SK-N-SH (cell line): Measurements from ENCODE around the gene CLASP1. TPM values are rescaled to one million over a fixed set of nuclear protein-coding genes. Genes with fewer than 3 reads are reported as not detected.

Source experiments
- CTCF ChIA-PET: fragments of 300-600, 350-600 bp; formaldehyde crosslinking; extraction: SDS; loops from one replicate; lab custom pipeline; 2021; lab: Yijun Ruan, JAX
- POLR2A ChIA-PET: fragments of 350-600 bp; sonication (Branson Sonifier 250); formaldehyde crosslinking; extraction: SDS; loops from one replicate; lab custom pipeline; 2020; ENCODE audit warnings: antibody characterized with exemption, inconsistent platforms; lab: Yijun Ruan, JAX
- DNase-seq: peaks from one replicate; pipeline ENCODE4 v3.0.0; 2012
- H2AFZ ChIP-seq: fragments of 200-600 bp; sonication (generic); 2 replicates; pipeline ENCODE4 v1.8.1; 2016; ENCODE audit warnings: antibody characterized with exemption, mild to moderate bottlenecking, low read depth
- H3F3A ChIP-seq: fragments of 200-600 bp; sonication (generic); replicated peaks from 2 replicates; pipeline ENCODE3; 2016; ENCODE audit warnings: antibody characterized with exemption, mild to moderate bottlenecking; ENCODE audit not compliant: insufficient read depth
- H3K27ac ChIP-seq, 2 experiments: fragments of 200-500 bp in 1 of 2; fragments of 200-600 bp in 1 of 2; sonication (Bioruptor generic) in 1 of 2; sonication (generic), shearing (Covaris generic) in 1 of 2; 2 replicates each; pipeline versions ENCODE4 v1.5.1 to v1.6.1; 2014 to 2016; ENCODE audit warnings: low read depth in 2 of 2, inconsistent platforms in 1 of 2, low read length in 1 of 2, mild to moderate bottlenecking in 1 of 2, mixed read lengths in 1 of 2
- H3K27me3 ChIP-seq: fragments of 200-600 bp; sonication (generic), shearing (Covaris generic); 2 replicates; pipeline ENCODE4 v1.6.1; 2016; ENCODE audit warnings: mixed run types; ENCODE audit not compliant: insufficient read depth
- H3K36me3 ChIP-seq, 2 experiments: fragments of 200-500 bp in 1 of 2; fragments of 200-600 bp in 1 of 2; sonication (Bioruptor generic) in 1 of 2; sonication (generic) in 1 of 2; replicated peaks in 1 of 2; 2 replicates each; pipeline versions ENCODE3 to v1.5.1; 2014 to 2016; ENCODE audit warnings: low read length in 1 of 2, mild to moderate bottlenecking in 1 of 2; ENCODE audit not compliant: insufficient read depth in 2 of 2, control insufficient read depth in 1 of 2
- H3K4me1 ChIP-seq, 2 experiments: fragments of 200-500 bp in 1 of 2; fragments of 200-600 bp in 1 of 2; sonication (Bioruptor generic) in 1 of 2; sonication (generic), shearing (Covaris generic) in 1 of 2; 2 replicates each; pipeline versions ENCODE4 v1.5.1 to v1.6.1; 2014 to 2016; ENCODE audit warnings: low read depth in 1 of 2, low read length in 1 of 2, mixed run types in 1 of 2; ENCODE audit not compliant: insufficient read depth in 2 of 2, control insufficient read depth in 1 of 2
- H3K4me2 ChIP-seq: fragments of 200-600 bp; sonication (generic), shearing (Covaris generic); 2 replicates; pipeline ENCODE4 v1.6.1; 2017; ENCODE audit warnings: mixed run types
- H3K4me3 ChIP-seq, 2 experiments: fragments of 200-500 bp in 1 of 2; fragments of 200-600 bp in 1 of 2; sonication (Bioruptor generic) in 1 of 2; sonication (generic), shearing (Covaris generic) in 1 of 2; 2 replicates each; pipeline versions ENCODE4 v1.5.1 to v1.8.1; 2014 to 2016; ENCODE audit warnings: low read depth in 2 of 2, inconsistent platforms in 1 of 2, low read length in 1 of 2, mild to moderate bottlenecking in 1 of 2, mixed read lengths in 1 of 2, moderate library complexity in 1 of 2
- H3K79me2 ChIP-seq: fragments of 200-600 bp; sonication (generic); 2 replicates; pipeline ENCODE4 v1.8.1; 2017; ENCODE audit warnings: mild to moderate bottlenecking; ENCODE audit not compliant: insufficient read depth
- H3K9ac ChIP-seq: fragments of 200-600 bp; sonication (generic); 2 replicates; pipeline ENCODE4 v1.6.1; 2017; ENCODE audit warnings: mixed run types
- H3K9me2 ChIP-seq: fragments of 200-600 bp; sonication (generic); 2 replicates; pipeline ENCODE4 v1.6.1; 2017; ENCODE audit warnings: mixed run types
- H3K9me3 ChIP-seq: fragments of 200-600 bp; sonication (generic); 2 replicates; pipeline ENCODE4 v1.6.1; 2017; ENCODE audit warnings: mixed run types, mild to moderate bottlenecking, moderate library complexity
- H4K20me1 ChIP-seq: fragments of 200-600 bp; sonication (generic); 2 replicates; pipeline ENCODE4 v1.6.1; 2017; ENCODE audit warnings: mild to moderate bottlenecking, mixed run types; ENCODE audit not compliant: insufficient read depth
- CHD2 ChIP-seq: fragments of 150-350 bp; IDR thresholded peaks from 2 replicates; pipeline ENCODE4 v1.6.1; 2018; ENCODE audit warnings: low read length; ENCODE audit not compliant: partially characterized antibody
- ELF1 ChIP-seq: IDR thresholded peaks from 2 replicates; pipeline ENCODE4 v1.4.0; 2012
- EP300 ChIP-seq, 2 experiments: IDR thresholded peaks; 2 replicates each; pipeline versions ENCODE4 v1.4.0 to v1.6.1; 2012; ENCODE audit warnings: borderline replicate concordance in 1 of 2, low read depth in 1 of 2, low read length in 1 of 2
- EZH2phosphoT487 ChIP-seq: fragments of 200-600 bp; sonication (generic); IDR thresholded peaks from 2 replicates; pipeline ENCODE4 v1.6.1; 2017; ENCODE audit warnings: low read depth, mixed run types, mild to moderate bottlenecking, antibody characterized with exemption, moderate library complexity, borderline replicate concordance
- FOXJ3 ChIP-seq: sonication (generic); formaldehyde crosslinking; IDR thresholded peaks from 2 replicates; pipeline ENCODE4 v1.5.1; 2020; ENCODE audit warnings: mild to moderate bottlenecking, missing genetic modification reagents
- FOXM1 ChIP-seq: IDR thresholded peaks from 2 replicates; pipeline ENCODE4 v1.4.0; 2012; ENCODE audit warnings: low read depth, mild to moderate bottlenecking
- GABPA ChIP-seq: IDR thresholded peaks from 2 replicates; pipeline ENCODE4 v1.4.0; 2012; ENCODE audit warnings: low read depth, mild to moderate bottlenecking
- GATA2 ChIP-seq: sonication (generic); formaldehyde crosslinking; IDR thresholded peaks from 2 replicates; pipeline ENCODE4 v1.5.0; 2020; ENCODE audit warnings: mild to moderate bottlenecking, missing genetic modification reagents
- JUND ChIP-seq: IDR thresholded peaks from 2 replicates; pipeline ENCODE4 v1.4.0; 2012
- MEF2A ChIP-seq: IDR thresholded peaks from 2 replicates; pipeline ENCODE4 v1.4.0; 2012; ENCODE audit warnings: low read depth, borderline replicate concordance
- MXI1 ChIP-seq: IDR thresholded peaks from 2 replicates; pipeline ENCODE4 v1.6.1; 2012; ENCODE audit warnings: mild to moderate bottlenecking, low read depth, low read length, improper control_type of control experiment
- NFIC ChIP-seq: IDR thresholded peaks from 2 replicates; pipeline ENCODE4 v1.4.0; 2012; ENCODE audit warnings: borderline replicate concordance
- NRF1 ChIP-seq: IDR thresholded peaks from 2 replicates; pipeline ENCODE4 v1.6.1; 2012; ENCODE audit warnings: low read depth, mild to moderate bottlenecking, low read length
- POLR2AphosphoS5 ChIP-seq: IDR thresholded peaks from 2 replicates; pipeline ENCODE4 v1.6.1; 2012; ENCODE audit warnings: low read depth, low read length
- RAD21 ChIP-seq: IDR thresholded peaks from 2 replicates; pipeline ENCODE4 v1.6.1; 2012; ENCODE audit warnings: mild to moderate bottlenecking, low read length
- RFX5 ChIP-seq: IDR thresholded peaks from 2 replicates; pipeline ENCODE4 v1.6.1; 2012; ENCODE audit warnings: mild to moderate bottlenecking, improper control_type of control experiment, low read length
- RXRA ChIP-seq: IDR thresholded peaks from 2 replicates; pipeline ENCODE4 v1.4.0; 2012; ENCODE audit warnings: low read depth, mild to moderate bottlenecking, borderline replicate concordance
- SIN3A ChIP-seq: IDR thresholded peaks from 2 replicates; pipeline ENCODE4 v1.6.1; 2012; ENCODE audit warnings: low read depth, mild to moderate bottlenecking, low read length, moderate library complexity, borderline replicate concordance
- SMC3 ChIP-seq: IDR thresholded peaks from 2 replicates; pipeline ENCODE4 v1.6.1; 2012; ENCODE audit warnings: low read depth, low read length, improper control_type of control experiment
- TEAD4 ChIP-seq: IDR thresholded peaks from 2 replicates; pipeline ENCODE4 v1.4.0; 2012; ENCODE audit warnings: mild to moderate bottlenecking, borderline replicate concordance; ENCODE audit not compliant: insufficient read depth
- WGBS: methylation state at CpG from one replicate; pipeline ENCODE4 v1.1.6; 2017; ENCODE audit warnings: low lambda C conversion rate; 5-methylcytosine and 5-hydroxymethylcytosine counted together
- polyA plus RNA-seq, 3 experiments: library from polyadenylated mRNA; depleted of rRNA; stranded (reverse); fragments of >200 nt; gene quantifications; 2 replicates each; pipeline ENCODE4 v1.2.3, GENCODE V29; 2012
- TF ChIP-seq, protein P1 (sequence below): fragments of 200-600 bp; sonication (generic); IDR thresholded peaks from 2 replicates; pipeline ENCODE4 v1.6.1; 2017; ENCODE audit warnings: antibody characterized with exemption, mild to moderate bottlenecking, moderate library complexity
- TF ChIP-seq, protein P2 (sequence below): IDR thresholded peaks from 2 replicates; pipeline ENCODE4 v1.6.1; 2012; ENCODE audit warnings: mild to moderate bottlenecking, low read depth, low read length, moderate library complexity
- TF ChIP-seq, protein P3 (sequence below): IDR thresholded peaks from 2 replicates; pipeline ENCODE4; 2012

Gene CLASP1
- polyA plus RNA-seq, 1 of the 3 experiments (the other 2 are of a cell fraction) = 4.9 TPM

DNA sequence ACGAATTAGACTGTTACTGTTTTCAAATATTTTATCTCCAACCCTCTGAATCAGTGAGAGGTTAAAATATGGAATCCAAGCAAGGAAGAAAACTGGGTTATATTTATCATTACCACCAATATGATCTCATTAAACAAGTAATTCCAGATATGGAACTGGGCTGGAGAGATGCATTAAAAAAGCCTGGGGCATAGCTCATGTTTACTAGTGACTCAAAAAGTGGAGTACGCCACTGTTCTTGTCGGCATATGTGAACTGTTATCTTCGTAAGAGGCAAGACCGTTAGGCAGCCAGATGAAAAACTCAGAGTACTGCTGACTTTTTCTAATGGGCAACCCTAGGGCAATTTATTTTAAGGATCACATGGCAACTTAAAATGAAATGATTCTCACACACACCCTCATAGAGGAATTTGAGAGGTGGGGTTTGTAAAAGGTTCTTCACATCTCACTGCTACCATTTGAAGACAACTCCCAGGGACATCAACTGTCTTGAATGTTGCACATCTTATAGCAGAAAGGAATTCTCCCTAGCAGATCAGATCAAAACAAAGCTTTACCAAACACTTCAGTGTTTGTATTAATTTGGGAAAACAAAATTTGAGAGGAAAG lies 259.1 kb downstream of the CLASP1 start:
- POLR2A ChIA-PET = no interaction called here
- Histone ChIP-seq H3K27me3 (no peaks in the 10 kb centered on the region), H3K79me2 (no peaks in the 10 kb centered on the region), H2AFZ (no peak overlapping the region), H3K9ac (no peak overlapping the region), H3K9me2 (no peaks in the 10 kb centered on the region), H3K36me3 (peaks cover 37 to 47% of the 10 kb centered on the region in 2 experiments), H3K27ac (peak overlapping the region in 1 of 2 experiments; percentile 18; a peak in 1 of 4 replicates), H3F3A (peaks cover 5% of the 10 kb centered on the region), H3K4me1 (no peaks in the 10 kb centered on the region; a peak in 3 of 4 replicates), H3K9me3 (no peaks in the 10 kb centered on the region), H3K4me2 (no peak overlapping the region), H3K4me3 (no peak overlapping the region), H4K20me1 (no peaks in the 10 kb centered on the region)
- CTCF ChIA-PET = interaction anchor here (0.9 to 3.2 kb wide), 4 partner anchors 13 to 328 kb away, joined by 3 to 22 read pairs (median 7); no protein-coding TSS in a partner anchor
- peak; percentile 65 for DNase-seq
- TF ChIP-seq ELF1 (no peak), FOXM1 (no peak), JUND (no peak), POLR2AphosphoS5 (no peak), GABPA (no peak), RXRA (no peak), CHD2 (peak; percentile 17), SIN3A (no peak), EP300 (IDR thresholded peaks at IDR 0.05; ENCODE audit: borderline replicate concordance in 1 of 2, low read depth in 1 of 2, low read length in 1 of 2) (peak in 1 of 2 experiments; percentile 63; a peak in 1 of 4 replicates), NRF1 (no peak), MEF2A (no peak), SMC3 (no peak), TEAD4 (no peak), MXI1 (peak; percentile 27; the same call in 1 of the 2 replicates), NFIC (no peak), RAD21 (no peak), RFX5 (no peak), GATA2 (CRISPR knock-in tag) (peak; percentile 38; the same call in 1 of the 2 replicates), FOXJ3 (CRISPR knock-in tag) (no peak), EZH2phosphoT487 (no peak)
- TF ChIP-seq, protein P1, sequence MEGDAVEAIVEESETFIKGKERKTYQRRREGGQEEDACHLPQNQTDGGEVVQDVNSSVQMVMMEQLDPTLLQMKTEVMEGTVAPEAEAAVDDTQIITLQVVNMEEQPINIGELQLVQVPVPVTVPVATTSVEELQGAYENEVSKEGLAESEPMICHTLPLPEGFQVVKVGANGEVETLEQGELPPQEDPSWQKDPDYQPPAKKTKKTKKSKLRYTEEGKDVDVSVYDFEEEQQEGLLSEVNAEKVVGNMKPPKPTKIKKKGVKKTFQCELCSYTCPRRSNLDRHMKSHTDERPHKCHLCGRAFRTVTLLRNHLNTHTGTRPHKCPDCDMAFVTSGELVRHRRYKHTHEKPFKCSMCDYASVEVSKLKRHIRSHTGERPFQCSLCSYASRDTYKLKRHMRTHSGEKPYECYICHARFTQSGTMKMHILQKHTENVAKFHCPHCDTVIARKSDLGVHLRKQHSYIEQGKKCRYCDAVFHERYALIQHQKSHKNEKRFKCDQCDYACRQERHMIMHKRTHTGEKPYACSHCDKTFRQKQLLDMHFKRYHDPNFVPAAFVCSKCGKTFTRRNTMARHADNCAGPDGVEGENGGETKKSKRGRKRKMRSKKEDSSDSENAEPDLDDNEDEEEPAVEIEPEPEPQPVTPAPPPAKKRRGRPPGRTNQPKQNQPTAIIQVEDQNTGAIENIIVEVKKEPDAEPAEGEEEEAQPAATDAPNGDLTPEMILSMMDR = no peak
- TF ChIP-seq, protein P2, sequence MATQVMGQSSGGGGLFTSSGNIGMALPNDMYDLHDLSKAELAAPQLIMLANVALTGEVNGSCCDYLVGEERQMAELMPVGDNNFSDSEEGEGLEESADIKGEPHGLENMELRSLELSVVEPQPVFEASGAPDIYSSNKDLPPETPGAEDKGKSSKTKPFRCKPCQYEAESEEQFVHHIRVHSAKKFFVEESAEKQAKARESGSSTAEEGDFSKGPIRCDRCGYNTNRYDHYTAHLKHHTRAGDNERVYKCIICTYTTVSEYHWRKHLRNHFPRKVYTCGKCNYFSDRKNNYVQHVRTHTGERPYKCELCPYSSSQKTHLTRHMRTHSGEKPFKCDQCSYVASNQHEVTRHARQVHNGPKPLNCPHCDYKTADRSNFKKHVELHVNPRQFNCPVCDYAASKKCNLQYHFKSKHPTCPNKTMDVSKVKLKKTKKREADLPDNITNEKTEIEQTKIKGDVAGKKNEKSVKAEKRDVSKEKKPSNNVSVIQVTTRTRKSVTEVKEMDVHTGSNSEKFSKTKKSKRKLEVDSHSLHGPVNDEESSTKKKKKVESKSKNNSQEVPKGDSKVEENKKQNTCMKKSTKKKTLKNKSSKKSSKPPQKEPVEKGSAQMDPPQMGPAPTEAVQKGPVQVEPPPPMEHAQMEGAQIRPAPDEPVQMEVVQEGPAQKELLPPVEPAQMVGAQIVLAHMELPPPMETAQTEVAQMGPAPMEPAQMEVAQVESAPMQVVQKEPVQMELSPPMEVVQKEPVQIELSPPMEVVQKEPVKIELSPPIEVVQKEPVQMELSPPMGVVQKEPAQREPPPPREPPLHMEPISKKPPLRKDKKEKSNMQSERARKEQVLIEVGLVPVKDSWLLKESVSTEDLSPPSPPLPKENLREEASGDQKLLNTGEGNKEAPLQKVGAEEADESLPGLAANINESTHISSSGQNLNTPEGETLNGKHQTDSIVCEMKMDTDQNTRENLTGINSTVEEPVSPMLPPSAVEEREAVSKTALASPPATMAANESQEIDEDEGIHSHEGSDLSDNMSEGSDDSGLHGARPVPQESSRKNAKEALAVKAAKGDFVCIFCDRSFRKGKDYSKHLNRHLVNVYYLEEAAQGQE = no peak
- TF ChIP-seq, protein P3, sequence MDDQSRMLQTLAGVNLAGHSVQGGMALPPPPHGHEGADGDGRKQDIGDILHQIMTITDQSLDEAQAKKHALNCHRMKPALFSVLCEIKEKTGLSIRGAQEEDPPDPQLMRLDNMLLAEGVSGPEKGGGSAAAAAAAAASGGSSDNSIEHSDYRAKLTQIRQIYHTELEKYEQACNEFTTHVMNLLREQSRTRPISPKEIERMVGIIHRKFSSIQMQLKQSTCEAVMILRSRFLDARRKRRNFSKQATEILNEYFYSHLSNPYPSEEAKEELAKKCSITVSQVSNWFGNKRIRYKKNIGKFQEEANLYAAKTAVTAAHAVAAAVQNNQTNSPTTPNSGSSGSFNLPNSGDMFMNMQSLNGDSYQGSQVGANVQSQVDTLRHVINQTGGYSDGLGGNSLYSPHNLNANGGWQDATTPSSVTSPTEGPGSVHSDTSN = no peak
- WGBS = 71% methylated on average over 5 of the region's 5 CpGs
